Endothelial cell of umbilical vein (primary cell): Measurements from ENCODE around the gene PLAC8L1.

Experiments
- EZH2 ChIP-seq: IDR thresholded peaks from 2 replicates; pipeline ENCODE4 v1.6.1; 2012; ENCODE audit warnings: borderline replicate concordance, low read depth, mild to moderate bottlenecking, moderate library complexity, low read length, inconsistent platforms; ENCODE audit not compliant: severe bottlenecking
- FOS ChIP-seq: IDR thresholded peaks from 2 replicates; pipeline ENCODE4 v1.6.1; 2011; ENCODE audit warnings: mild to moderate bottlenecking, low read length, moderate library complexity, borderline replicate concordance; ENCODE audit not compliant: insufficient read depth
- GATA2 ChIP-seq: IDR thresholded peaks from 2 replicates; pipeline ENCODE4 v1.7.0; 2011; ENCODE audit warnings: low read depth, mild to moderate bottlenecking, moderate library complexity, mixed read lengths, low read length; ENCODE audit not compliant: insufficient read length, insufficient read depth
- MYC ChIP-seq: IDR thresholded peaks from one replicate; pipeline ENCODE4 v1.6.1; 2011; ENCODE audit warnings: mild to moderate bottlenecking, low read depth, low read length
- POLR2A ChIP-seq: IDR thresholded peaks from 2 replicates; pipeline ENCODE4 v1.6.1; 2012; ENCODE audit warnings: low read depth, mild to moderate bottlenecking, control low read depth, low read length
- POLR2AphosphoS5 ChIP-seq: IDR thresholded peaks from 2 replicates; pipeline ENCODE4 v1.6.1; 2012; ENCODE audit warnings: low read depth, mild to moderate bottlenecking, control low read depth, low read length, moderate library complexity; ENCODE audit not compliant: insufficient read depth
- TF ChIP-seq, protein P1 (sequence below): IDR thresholded peaks from 2 replicates; pipeline ENCODE4 v1.6.1; 2011; ENCODE audit not compliant: insufficient read depth, insufficient read length
- TF ChIP-seq, protein P2 (sequence below), 2 donors: IDR thresholded peaks; 1 replicate in 1 of 2; 2 replicates in 1 of 2; pipeline ENCODE4 v1.5.1; 2011; ENCODE audit warnings: low read length in 2 of 2, mild to moderate bottlenecking in 2 of 2, moderate library complexity in 2 of 2, control low read depth in 1 of 2, inconsistent platforms in 1 of 2, low read depth in 1 of 2; ENCODE audit not compliant: insufficient read depth in 1 of 2; ENCODE audit errors: extremely low read depth in 1 of 2

DNA sequence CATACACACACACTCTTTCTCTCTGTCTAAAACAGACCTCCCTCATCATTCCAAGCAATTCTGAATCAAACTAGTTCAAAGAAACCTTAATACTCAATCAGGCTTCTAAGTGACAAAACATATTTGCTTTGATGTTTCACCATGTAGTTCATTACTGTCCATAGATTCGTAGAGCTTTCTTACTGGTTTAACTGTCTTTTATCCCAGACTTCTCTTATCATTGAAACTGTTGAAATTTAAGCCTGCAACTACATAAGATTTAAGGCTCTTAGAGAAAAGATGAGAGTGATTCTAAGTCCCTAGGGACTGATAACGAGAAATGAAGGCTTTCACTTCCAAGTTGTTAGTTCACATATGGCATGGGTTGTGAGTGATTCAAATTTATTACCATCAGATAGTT lies 11.0 kb upstream of the PLAC8L1 start:
- TF ChIP-seq, protein P1, sequence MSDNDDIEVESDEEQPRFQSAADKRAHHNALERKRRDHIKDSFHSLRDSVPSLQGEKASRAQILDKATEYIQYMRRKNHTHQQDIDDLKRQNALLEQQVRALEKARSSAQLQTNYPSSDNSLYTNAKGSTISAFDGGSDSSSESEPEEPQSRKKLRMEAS: no peak
- TF ChIP-seq EZH2 (no peak), POLR2AphosphoS5 (no peak), POLR2A (no peak), MYC (no peak), FOS (no peak), GATA2 (no peak)
- TF ChIP-seq, protein P2, sequence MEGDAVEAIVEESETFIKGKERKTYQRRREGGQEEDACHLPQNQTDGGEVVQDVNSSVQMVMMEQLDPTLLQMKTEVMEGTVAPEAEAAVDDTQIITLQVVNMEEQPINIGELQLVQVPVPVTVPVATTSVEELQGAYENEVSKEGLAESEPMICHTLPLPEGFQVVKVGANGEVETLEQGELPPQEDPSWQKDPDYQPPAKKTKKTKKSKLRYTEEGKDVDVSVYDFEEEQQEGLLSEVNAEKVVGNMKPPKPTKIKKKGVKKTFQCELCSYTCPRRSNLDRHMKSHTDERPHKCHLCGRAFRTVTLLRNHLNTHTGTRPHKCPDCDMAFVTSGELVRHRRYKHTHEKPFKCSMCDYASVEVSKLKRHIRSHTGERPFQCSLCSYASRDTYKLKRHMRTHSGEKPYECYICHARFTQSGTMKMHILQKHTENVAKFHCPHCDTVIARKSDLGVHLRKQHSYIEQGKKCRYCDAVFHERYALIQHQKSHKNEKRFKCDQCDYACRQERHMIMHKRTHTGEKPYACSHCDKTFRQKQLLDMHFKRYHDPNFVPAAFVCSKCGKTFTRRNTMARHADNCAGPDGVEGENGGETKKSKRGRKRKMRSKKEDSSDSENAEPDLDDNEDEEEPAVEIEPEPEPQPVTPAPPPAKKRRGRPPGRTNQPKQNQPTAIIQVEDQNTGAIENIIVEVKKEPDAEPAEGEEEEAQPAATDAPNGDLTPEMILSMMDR (IDR thresholded peaks at IDR 0.05; ENCODE audit: extremely low read depth in 1 of 2, insufficient read depth in 1 of 2, low read depth in 1 of 2, low read length in 2 of 2): no peak
